Karpas-422 (cell line): Measurements from ENCODE around the gene OMP. TPM values are rescaled to one million over a fixed set of nuclear protein-coding genes. Genes with fewer than 3 reads are reported as not detected.

Experiments used
- total RNA-seq: library from RNA; depleted of rRNA; stranded (reverse); fragments of >200 nt; shearing (Covaris generic); gene quantifications from 2 replicates; pipeline ENCODE4 v1.2.3, GENCODE V29; 2014; ENCODE audit warnings: low replicate concordance; rRNA removed

Gene OMP
- total RNA-seq, 1 experiment from 2014 or later, result not detected

Other genes starting within 250 kb of the OMP start
- gene ACER3, start 241.9 kb upstream of the OMP start, total RNA-seq, result 2.9 and 10.7 TPM in 2 replicates
- not detected in 2 replicates for gene B3GNT6, start 68.4 kb upstream of the OMP start, total RNA-seq
- 0.07 and 0.54 TPM in 2 replicates for gene CAPN5, start 35.9 kb upstream of the OMP start, total RNA-seq
- gene MYO7A, start 25.4 kb downstream of the OMP start, total RNA-seq, result not detected in 2 replicates
- not detected in 2 replicates for gene GDPD4, start 198.8 kb downstream of the OMP start, total RNA-seq